ENCODE measurements around the gene BNIPL. TPM values are rescaled to one million over a fixed set of nuclear protein-coding genes. Genes with fewer than 3 reads are reported as not detected.

The BNIPL gene
- total RNA-seq, 1 donor from 2014 or later, result 0.32 TPM

DNA sequence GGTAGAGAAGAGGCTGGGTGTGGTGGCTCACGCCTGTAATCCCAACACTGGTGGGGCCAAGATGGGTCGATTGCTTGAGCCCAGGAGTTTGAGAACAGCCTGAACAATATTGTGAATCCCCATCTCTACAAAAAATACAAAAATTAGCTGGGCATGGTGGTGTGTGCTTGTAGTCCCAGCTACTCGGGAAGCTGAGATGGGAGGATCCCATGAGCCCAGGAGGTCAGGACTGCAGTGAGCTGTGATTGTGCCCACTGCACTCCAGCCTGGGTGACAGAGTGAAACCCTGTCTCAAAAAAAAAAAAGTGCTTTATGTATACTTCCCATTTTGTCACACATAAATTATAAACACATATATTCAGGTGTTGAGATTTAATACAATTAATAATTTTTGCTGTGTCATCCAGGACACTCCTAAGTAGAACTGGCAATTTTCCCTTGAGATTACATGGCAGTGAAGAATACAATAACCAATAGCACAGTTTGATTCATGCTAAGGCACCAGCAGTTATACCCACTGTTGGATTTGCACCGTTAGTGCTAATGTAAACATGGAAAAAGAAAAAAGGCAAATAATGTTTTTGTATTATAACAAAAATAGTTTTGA lies 49.7 kb downstream of the BNIPL start:
- intact Hi-C loops (cut with DNase I), result no loop called here

More for the DNA sequence above, 49.7 kb downstream of the BNIPL start:
- DNase-seq (ENCODE audit: low spot score), result no peak

Other genes with a start within 250 kb of the BNIPL start
- 10.8 TPM for gene CTSK, start 228.3 kb upstream of the BNIPL start, total RNA-seq
- gene ARNT, start 160.0 kb upstream of the BNIPL start, total RNA-seq, result 32.0 TPM
- gene CTXND2, start 149.4 kb upstream of the BNIPL start, total RNA-seq, result not detected
- 15.5 TPM for gene SETDB1, start 110.2 kb upstream of the BNIPL start, total RNA-seq
- gene CERS2, start 61.8 kb upstream of the BNIPL start, total RNA-seq, result 76.0 TPM
- gene ANXA9, start 54.3 kb upstream of the BNIPL start, total RNA-seq, result 0.16 TPM
- 49.1 TPM for gene MINDY1, start 29.7 kb upstream of the BNIPL start, total RNA-seq
- gene PRUNE1, start 28.1 kb upstream of the BNIPL start, total RNA-seq, result 31.0 TPM
- 8.9 TPM for gene C1orf56, start 11.2 kb downstream of the BNIPL start, total RNA-seq
- 44.2 TPM for gene CDC42SE1, start 23.0 kb downstream of the BNIPL start, total RNA-seq
- 58.7 TPM for gene MLLT11, start 23.8 kb downstream of the BNIPL start, total RNA-seq
- gene GABPB2, start 34.2 kb downstream of the BNIPL start, total RNA-seq, result 11.7 TPM
- 46.5 TPM for gene SEMA6C, start 110.0 kb downstream of the BNIPL start, total RNA-seq
- 0.86 TPM for gene TNFAIP8L2, start 120.1 kb downstream of the BNIPL start, total RNA-seq
- gene LYSMD1, start 129.3 kb downstream of the BNIPL start, total RNA-seq, result 12.5 TPM
- 20.7 TPM for gene SCNM1, start 129.6 kb downstream of the BNIPL start, total RNA-seq
- not detected for gene TMOD4, start 139.4 kb downstream of the BNIPL start, total RNA-seq
- gene VPS72, start 153.6 kb downstream of the BNIPL start, total RNA-seq, result 34.1 TPM
- gene PIP5K1A, start 162.0 kb downstream of the BNIPL start, total RNA-seq, result 40.6 TPM
- gene PSMD4, start 218.1 kb downstream of the BNIPL start, total RNA-seq, result 137 TPM
- 12.8 TPM for gene ZNF687, start 245.7 kb downstream of the BNIPL start, total RNA-seq